ENCODE data around the gene PLEKHA7. TPM values are rescaled to one million over a fixed set of nuclear protein-coding genes. Genes with fewer than 3 reads are reported as not detected.

Gene PLEKHA7
- total RNA-seq, 4 donors from 2014 or later = 24.1 to 49.3 (median 28.8) TPM

- DNase-seq (ENCODE audit: low spot score) (no peak), ATAC-seq (ENCODE audit: low FRiP score) (no peak)
- TF ChIP-seq, protein P1, sequence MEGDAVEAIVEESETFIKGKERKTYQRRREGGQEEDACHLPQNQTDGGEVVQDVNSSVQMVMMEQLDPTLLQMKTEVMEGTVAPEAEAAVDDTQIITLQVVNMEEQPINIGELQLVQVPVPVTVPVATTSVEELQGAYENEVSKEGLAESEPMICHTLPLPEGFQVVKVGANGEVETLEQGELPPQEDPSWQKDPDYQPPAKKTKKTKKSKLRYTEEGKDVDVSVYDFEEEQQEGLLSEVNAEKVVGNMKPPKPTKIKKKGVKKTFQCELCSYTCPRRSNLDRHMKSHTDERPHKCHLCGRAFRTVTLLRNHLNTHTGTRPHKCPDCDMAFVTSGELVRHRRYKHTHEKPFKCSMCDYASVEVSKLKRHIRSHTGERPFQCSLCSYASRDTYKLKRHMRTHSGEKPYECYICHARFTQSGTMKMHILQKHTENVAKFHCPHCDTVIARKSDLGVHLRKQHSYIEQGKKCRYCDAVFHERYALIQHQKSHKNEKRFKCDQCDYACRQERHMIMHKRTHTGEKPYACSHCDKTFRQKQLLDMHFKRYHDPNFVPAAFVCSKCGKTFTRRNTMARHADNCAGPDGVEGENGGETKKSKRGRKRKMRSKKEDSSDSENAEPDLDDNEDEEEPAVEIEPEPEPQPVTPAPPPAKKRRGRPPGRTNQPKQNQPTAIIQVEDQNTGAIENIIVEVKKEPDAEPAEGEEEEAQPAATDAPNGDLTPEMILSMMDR (IDR thresholded peaks at IDR 0.05) = no peak
These were observed 816 bp upstream of the PLEKHA7 start for GRCh38 chr11:17014833-17015626.

DNA sequence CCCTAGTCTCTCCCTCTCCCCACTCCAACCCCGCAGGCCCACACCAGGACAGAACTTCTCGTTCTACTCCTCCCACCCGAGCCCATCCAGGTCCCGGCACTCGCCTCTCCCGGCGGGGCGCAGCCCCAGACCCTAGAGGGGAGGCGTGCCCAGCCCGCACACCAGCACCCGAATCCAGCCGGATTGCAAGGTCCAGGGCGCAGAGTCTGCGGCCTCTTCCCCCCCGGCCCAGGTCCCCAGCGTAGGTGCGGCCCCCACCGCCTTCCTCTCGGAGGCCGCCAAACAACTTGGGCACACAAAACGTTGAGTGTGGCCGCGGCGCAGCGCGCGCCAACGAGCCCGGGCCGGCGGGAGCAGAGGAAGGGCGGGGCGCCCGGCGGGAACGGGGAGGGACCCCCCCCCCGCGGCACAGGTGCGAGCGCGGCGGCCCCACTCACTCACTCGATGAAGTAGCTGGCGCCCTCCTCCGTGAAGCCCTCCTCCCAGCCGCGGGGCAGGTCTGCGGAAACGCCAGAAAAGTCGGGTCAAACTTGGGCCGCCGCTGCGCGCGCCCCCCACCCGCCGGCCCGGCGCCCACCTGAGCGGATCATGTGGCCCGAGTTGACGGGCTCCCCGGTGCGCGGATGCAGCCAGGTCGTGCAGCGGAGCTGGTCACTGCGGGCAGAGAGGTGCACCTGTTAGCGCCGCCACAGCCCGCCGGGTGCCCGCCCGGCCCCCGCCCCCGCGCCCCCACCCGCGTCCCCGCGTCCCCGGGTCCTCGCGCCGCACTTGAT, 480 bp downstream of the PLEKHA7 start:
- ATAC-seq (ENCODE audit: low FRiP score) = peak; percentile 2
- DNase-seq (ENCODE audit: low spot score) = no peak
- TF ChIP-seq, protein P1 (IDR thresholded peaks at IDR 0.05) = no peak

DNA sequence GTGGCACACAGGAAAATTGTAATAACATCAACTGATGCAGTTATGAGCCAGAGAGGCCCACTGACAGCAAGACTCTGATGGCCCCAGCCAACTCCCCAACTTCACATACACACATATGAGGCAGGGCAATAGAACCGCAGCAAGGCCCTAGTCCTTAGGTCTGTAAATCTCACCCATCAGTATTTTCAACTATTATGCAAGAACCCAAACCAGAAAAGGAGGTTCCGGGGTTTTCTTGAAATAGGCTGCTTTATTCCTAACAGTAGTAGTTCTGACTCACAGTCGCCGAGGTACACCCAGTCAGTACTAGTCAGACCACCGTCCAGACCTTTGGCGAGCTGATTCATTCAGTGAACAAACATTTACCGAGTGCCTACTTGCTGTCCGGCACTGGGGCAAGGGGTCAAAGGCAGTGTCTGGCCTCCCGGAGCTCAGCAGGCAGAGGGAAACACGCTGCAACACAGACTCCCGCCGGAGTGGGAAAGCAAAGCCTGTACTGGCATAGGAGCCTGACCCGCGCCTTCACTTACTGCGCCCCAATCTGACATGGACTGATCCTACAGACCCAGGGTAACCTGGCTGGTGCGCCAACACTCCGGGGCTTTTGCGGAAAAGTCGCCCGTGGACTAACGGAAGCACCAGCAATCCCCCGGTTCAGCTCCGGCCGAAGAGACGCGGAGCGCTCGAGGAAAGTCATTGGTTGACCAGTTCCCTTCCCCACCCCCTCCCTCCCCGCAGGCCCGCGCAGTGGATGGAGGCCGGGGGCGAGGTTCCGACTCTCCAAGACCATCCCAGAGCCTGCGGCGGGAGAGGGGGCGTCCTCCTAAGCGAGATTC, 1.3 kb downstream of the PLEKHA7 start:
- DNase-seq (ENCODE audit: low spot score) = peak; percentile 39
- peak; percentile 90 for ATAC-seq (ENCODE audit: low FRiP score)
- TF ChIP-seq, protein P1 (IDR thresholded peaks at IDR 0.05) = no peak

DNA sequence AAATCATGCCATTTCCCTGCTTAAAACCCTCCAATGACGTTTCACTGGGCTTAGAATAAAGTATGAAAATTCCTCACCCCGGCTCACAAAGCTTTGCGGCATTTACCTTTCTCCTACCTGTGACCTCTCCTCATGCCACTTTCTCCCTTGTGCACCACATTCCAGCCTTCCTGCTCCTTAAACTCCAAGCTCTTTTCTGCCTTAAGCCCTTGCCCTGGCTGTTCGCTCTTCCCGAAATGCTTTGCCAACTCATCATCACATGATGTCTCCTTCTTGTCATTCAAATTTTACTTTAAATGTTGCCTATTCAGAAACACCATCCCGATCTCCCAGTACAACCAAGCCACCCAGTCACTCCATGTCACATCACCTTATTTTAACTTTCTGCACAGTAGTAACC, 2.0 kb downstream of the PLEKHA7 start:
- no peak for DNase-seq (ENCODE audit: low spot score)
- TF ChIP-seq, protein P1 (IDR thresholded peaks at IDR 0.05) = no peak
- ATAC-seq (ENCODE audit: low FRiP score) = no peak

GRCh38 chr11:17010851-17011420, 3.3 kb downstream of the PLEKHA7 start:
- TF ChIP-seq, protein P1 (IDR thresholded peaks at IDR 0.05) = no peak
- no peak for ATAC-seq (ENCODE audit: low FRiP score)
- no peak for DNase-seq (ENCODE audit: low spot score)

GRCh38 chr11:17008099-17008498, 6.1 kb downstream of the PLEKHA7 start:
- ATAC-seq (ENCODE audit: low FRiP score) (no peak), DNase-seq (ENCODE audit: low spot score) (no peak)
- TF ChIP-seq, protein P1 (IDR thresholded peaks at IDR 0.05) = no peak

Data from omental fat pad (tissue), 4 donors.